ENCODE data around the gene ACIN1.

ACIN1 gene

DNA sequence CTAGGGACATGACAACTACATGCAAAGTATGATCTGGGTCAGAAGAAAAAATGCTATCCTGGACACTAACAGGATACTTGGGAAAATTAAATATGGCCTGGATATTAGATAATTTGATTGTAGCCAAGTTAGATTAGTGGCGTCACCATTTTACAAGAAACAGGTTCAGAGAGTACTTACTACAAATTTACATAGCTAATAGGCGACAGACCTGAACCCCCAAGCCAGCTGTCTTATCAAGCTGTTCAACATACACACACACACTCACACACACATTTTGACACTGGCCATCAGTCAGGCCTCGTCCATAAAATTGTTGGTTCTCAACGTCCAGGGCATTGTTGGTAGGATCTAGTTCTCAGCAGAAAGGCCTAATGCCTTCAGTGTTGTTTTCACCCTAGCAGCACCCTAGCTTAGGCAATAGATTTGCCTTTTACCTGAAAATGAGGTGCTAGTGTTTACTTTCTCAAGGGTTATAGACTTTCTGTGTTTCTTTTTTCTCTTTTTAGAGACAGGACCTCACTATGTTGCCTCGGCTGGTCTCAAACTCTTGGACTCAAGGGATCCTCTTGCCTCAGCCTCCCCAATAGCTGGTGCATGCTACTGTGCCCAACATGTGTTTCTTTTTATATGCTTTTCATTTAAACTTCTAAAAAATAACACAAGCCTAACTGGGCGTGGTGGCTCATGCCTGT lies 81.7 kb downstream of the ACIN1 start:
- DNase-seq (ENCODE audit: low spot score) = no peak

DNA sequence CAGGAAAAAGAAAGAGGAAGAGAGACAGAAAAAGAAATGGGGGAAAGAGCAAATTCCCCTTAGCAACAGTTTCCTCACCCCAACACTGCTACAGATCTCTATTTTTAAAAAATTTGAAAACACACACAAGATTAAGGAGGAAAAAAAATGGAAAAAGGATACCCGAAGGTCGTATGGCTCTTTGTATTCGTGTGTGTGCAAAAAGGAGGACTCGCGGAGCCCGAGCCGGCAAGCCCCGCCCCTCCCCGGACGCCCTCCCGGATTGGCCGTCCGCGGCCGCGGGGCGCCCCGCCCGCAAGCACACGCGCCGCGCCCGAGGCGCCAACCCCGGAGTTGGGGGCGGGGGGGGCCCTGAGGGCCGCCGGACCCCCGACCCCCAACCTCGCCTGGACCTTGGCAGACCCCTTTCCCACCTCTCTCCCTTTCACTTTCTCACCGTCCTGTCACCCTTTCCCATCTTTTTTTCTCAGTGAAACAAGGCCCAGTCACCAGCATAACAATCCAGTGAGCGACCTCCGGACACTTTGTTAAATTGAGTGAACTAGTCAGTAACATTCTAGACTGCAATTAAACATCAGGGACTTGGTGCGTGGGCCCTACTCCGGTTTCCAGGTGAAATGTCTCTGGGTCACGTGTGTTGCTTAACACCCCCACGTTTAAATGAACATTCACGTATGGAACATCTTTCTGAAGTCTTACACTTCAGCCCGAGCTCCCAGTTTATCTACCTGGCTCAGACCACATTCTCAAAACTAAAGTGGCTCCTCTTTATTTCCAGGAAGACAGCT lies 84.8 kb downstream of the ACIN1 start, which contains the start of gene C14orf93:
C14orf93 (minus strand) TSS at position 205 of the 788 bp plus-strand sequence. CDS start 11,120 bp downstream, outside the sequence.
- DNase-seq (ENCODE audit: low spot score) = peak; percentile 79

DNA sequence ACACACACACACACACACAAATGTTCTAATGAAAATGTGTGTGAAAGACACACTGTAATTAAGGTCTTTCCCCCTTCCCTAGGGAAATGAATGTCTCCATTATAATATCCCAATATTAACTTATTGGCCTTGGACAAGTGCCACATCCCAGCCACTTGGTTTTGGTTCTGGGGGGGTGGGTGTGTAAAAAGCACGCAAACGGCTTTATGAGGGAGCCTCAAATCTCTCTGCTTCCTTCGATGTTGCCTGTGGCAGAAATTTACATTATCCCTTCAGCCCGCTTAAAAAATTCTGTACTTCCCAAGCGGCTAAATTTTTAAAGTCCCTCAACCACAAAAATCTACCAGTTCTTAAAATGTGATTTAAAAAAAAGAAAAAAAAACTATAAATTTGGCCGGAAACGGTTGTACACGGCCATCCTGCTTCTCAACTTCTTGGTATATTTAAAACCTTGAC lies 85.4 kb downstream of the ACIN1 start:
- DNase-seq (ENCODE audit: low spot score) = no peak

DNA sequence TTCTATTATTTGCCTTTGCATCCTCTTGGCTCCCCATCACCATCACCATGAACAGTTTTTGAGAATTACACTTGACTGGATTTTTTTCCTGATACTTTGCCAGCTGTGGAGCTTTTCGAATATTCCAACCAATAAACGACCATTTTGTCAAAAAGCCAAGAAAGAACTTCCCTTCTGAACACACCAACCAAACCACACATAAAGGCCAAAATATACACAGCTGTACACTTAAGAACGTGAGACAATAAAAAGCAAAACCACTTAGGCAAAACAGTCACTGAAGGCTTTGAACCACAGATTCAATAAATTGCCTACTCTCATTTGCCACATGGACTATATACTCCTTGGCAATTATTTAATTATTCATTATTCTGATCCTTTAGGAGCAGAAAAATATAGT lies 86.1 kb downstream of the ACIN1 start:
- no peak for DNase-seq (ENCODE audit: low spot score)

All from HuH-7.5 (cell line).